ENCODE results near the gene VWC2. TPM values are rescaled to one million over a fixed set of nuclear protein-coding genes. Genes with fewer than 3 reads are reported as not detected.
A peak's percentile ranks its signal among the peaks of the same experiment; 100 is the strongest.

Gene VWC2
- total and polyA plus RNA-seq, 2 of the 13 experiments (the other 11 are each of a cell fraction or from before 2014, with no cell fraction given), result not detected

- no peaks in the 10 kb centered on the region for H3K4me1 ChIP-seq (ENCODE audit: insufficient read depth, low read length)
- no peaks in the 10 kb centered on the region for H4K20me1 ChIP-seq (ENCODE audit: insufficient read depth, low read length)
- no peak for FAIRE-seq
- no peak for DNase-seq (ENCODE audit: low spot score)
- TF ChIP-seq PCBP2 (optimal IDR thresholded peaks at IDR 0.05; ENCODE audit: low read depth, low read length, poor library complexity, severe bottlenecking) (peak; percentile 35), HNRNPK (IDR thresholded peaks at IDR 0.05; ENCODE audit: low read depth, low read length, poor library complexity, severe bottlenecking) (peak; percentile 71), ZBTB3 (CRISPR knock-in tag; IDR thresholded peaks at IDR 0.05; ENCODE audit: borderline replicate concordance, low read depth) (no peak)
- H3K79me2 ChIP-seq (ENCODE audit: insufficient read depth, low read length), result no peaks in the 10 kb centered on the region
- no peaks in the 10 kb centered on the region for H3K36me3 ChIP-seq (replicated peaks in 1 of 2; ENCODE audit: control insufficient read depth in 1 of 2, insufficient read depth in 2 of 2, low read length in 2 of 2)
- intact Hi-C loops (cut with micrococcal nuclease; ENCODE audit: unreplicated experiment), result no loop called here
- H3K27ac ChIP-seq (ENCODE audit: extremely low read length, insufficient read depth, low read length), result no peak overlapping the region
- in situ Hi-C loops (cut with HindIII; ENCODE audit: extremely low pct_ligation_motif_present, low pct_unique_long_range_greater_than_20kb), result no loop called here
- H3K4me2 ChIP-seq (ENCODE audit: low read depth, low read length), result no peak overlapping the region
- ChIA-PET POLR2A (no interaction called here), CTCF (ENCODE audit: low intra/inter-chr PET ratio, low total read pairs) (no interaction called here)
- H3K4me3 ChIP-seq (replicated peaks in 1 of 3; ENCODE audit: insufficient read depth in 1 of 3, low read depth in 2 of 3, low read length in 3 of 3), result no peak overlapping the region
- H2AFZ ChIP-seq (ENCODE audit: low read length), result no peak overlapping the region
- ATAC-seq, result no peak
- 27% methylated on average over 4 of the region's 4 CpGs for WGBS (ENCODE audit: low lambda C conversion rate)
- BruUV-seq (replicated peaks), result no TSS peak
- peaks cover 1 to 17% of the 10 kb centered on the region in 2 experiments; a peak in 2 of 5 replicates for H3K27me3 ChIP-seq (ENCODE audit: control insufficient read depth in 1 of 2, insufficient read depth in 2 of 2, low read length in 2 of 2)
- no peaks in the 10 kb centered on the region for H3K9me3 ChIP-seq (ENCODE audit: low read length)
- H3K9ac ChIP-seq (ENCODE audit: insufficient read depth, low read depth, low read length), result no peak overlapping the region
Measured at GRCh38 chr7:49770838-49771237, 2.6 kb upstream of the VWC2 start.

DNA sequence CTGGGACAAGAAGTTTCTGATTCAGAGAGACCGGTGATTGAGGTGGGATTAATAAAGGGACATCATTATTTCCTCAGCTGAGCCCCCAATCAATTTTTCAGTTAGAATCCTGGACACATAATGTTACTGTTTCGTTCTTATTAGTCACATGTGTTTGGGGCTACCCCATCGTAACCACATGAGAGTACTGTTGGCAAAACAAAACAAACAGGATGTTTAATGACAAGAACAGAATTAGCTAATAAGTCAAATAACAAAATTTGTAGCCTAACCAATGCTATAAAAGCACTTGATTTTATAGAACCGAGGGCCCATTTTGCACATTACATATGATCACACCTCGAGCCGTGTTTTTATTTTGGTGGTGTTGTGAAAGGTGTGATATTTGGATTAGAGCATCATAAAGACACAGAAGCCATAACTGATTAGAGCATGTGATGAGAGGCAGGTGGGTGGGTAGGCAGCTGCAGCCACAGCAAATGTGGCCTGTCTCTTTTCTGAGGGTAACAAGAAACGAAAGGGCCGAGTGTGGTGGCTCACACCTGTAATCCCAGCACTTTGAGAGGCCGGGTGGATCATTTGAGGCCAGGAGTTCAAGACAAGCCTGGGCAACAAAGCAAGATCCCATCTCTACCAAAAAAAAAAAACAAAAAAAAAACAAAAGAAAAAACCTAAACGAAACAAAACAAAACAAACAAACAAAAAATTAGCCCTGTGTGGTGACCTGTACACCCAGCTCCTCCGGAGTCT lies 1.8 kb upstream of the VWC2 start:
- no peak overlapping the region for H3K4me2 ChIP-seq (ENCODE audit: low read depth, low read length)
- H3K9me3 ChIP-seq (ENCODE audit: low read length), result no peaks in the 10 kb centered on the region
- CTCF ChIA-PET (ENCODE audit: low intra/inter-chr PET ratio, low total read pairs), result no interaction called here
- no peaks in the 10 kb centered on the region for H3K4me1 ChIP-seq (ENCODE audit: insufficient read depth, low read length)
- no peaks in the 10 kb centered on the region for H4K20me1 ChIP-seq (ENCODE audit: insufficient read depth, low read length)
- H3K27me3 ChIP-seq (ENCODE audit: control insufficient read depth in 1 of 2, insufficient read depth in 2 of 2, low read length in 2 of 2), result peaks cover 1 to 21% of the 10 kb centered on the region in 2 experiments; a peak in 3 of 5 replicates
- BruUV-seq (replicated peaks), result no TSS peak
- POLR2A ChIA-PET, result no interaction called here
- no peak overlapping the region for H3K27ac ChIP-seq (ENCODE audit: extremely low read length, insufficient read depth, low read length)
- no peak for TF ChIP-seq NFE2L2 (IDR thresholded peaks at IDR 0.05; ENCODE audit: low read length)
- no peak for TF ChIP-seq STAT5B (CRISPR knock-in tag; IDR thresholded peaks at IDR 0.05)
- TF ChIP-seq HDAC1 (CRISPR knock-in tag; IDR thresholded peaks at IDR 0.05), result no peak
- TF ChIP-seq ZNF225 (CRISPR knock-in tag; IDR thresholded peaks at IDR 0.05), result no peak
- TF ChIP-seq THYN1 (CRISPR knock-in tag; IDR thresholded peaks at IDR 0.05; ENCODE audit: borderline replicate concordance, low read depth), result no peak
- TF ChIP-seq MTA3 (CRISPR knock-in tag; IDR thresholded peaks at IDR 0.05), result no peak
- TF ChIP-seq HDAC2 (CRISPR knock-in tag; IDR thresholded peaks at IDR 0.05), result no peak
- TF ChIP-seq TGIF2 (CRISPR knock-in tag; IDR thresholded peaks at IDR 0.05), result no peak
- no peak for TF ChIP-seq NFYC (CRISPR knock-in tag; IDR thresholded peaks at IDR 0.05)
- DNase-seq (ENCODE audit: low spot score), result no peak
- H3K36me3 ChIP-seq (replicated peaks in 1 of 2; ENCODE audit: control insufficient read depth in 1 of 2, insufficient read depth in 2 of 2, low read length in 2 of 2), result no peaks in the 10 kb centered on the region
- in situ Hi-C loops (cut with HindIII; ENCODE audit: extremely low pct_ligation_motif_present, low pct_unique_long_range_greater_than_20kb), result no loop called here
- intact Hi-C loops (cut with micrococcal nuclease; ENCODE audit: unreplicated experiment), result no loop called here
- H3K4me3 ChIP-seq (replicated peaks in 1 of 3; ENCODE audit: insufficient read depth in 1 of 3, low read depth in 2 of 3, low read length in 3 of 3), result no peak overlapping the region
- no peaks in the 10 kb centered on the region for H3K79me2 ChIP-seq (ENCODE audit: insufficient read depth, low read length)
- no peak overlapping the region for H3K9ac ChIP-seq (ENCODE audit: insufficient read depth, low read depth, low read length)
- no peak for ATAC-seq
- FAIRE-seq, result no peak
- no peak overlapping the region for H2AFZ ChIP-seq (ENCODE audit: low read length)
- 2% methylated on average over 11 of the region's 11 CpGs for WGBS (ENCODE audit: low lambda C conversion rate)

Data from HepG2 (cell line).